ENCODE data around the gene SUSD5.

SUSD5 gene

GRCh38 chr3:33145901-33146580 lies 72.6 kb downstream of the SUSD5 start:
- Histone ChIP-seq H3K27ac (ENCODE audit: low read depth, low read length) (no peak overlapping the region), H3K79me2 (ENCODE audit: insufficient read depth, low read length) (no peaks in the 10 kb centered on the region), H3K9me3 (ENCODE audit: insufficient read depth, low read length) (no peaks in the 10 kb centered on the region), H3K27me3 (ENCODE audit: low read length) (no peaks in the 10 kb centered on the region), H2AFZ (ENCODE audit: low read depth, low read length, severe bottlenecking) (no peak overlapping the region), H3F3A (ENCODE audit: insufficient read depth) (no peaks in the 10 kb centered on the region), H3K4me2 (ENCODE audit: low read depth, low read length, poor library complexity, severe bottlenecking) (no peak overlapping the region), H4K20me1 (ENCODE audit: low read depth, low read length) (no peaks in the 10 kb centered on the region), H3K36me3 (ENCODE audit: low read length) (no peaks in the 10 kb centered on the region), H3K9ac (ENCODE audit: low read length) (no peak overlapping the region), H3K4me3 (ENCODE audit: insufficient read depth, low read length, poor library complexity, severe bottlenecking) (no peak overlapping the region), H3K9me2 (replicated peaks; ENCODE audit: insufficient read depth, low read length) (no peaks in the 10 kb centered on the region)
- TF ChIP-seq CTCF (IDR thresholded peaks at IDR 0.05; ENCODE audit: insufficient read depth, low read length, poor library complexity, severe bottlenecking), result no peak
- no peak for TF ChIP-seq EZH2phosphoT487 (conservative IDR thresholded peaks at IDR 0.05; ENCODE audit: low read length)

- H3K9me2 ChIP-seq (replicated peaks; ENCODE audit: insufficient read depth, low read length), result no peaks in the 10 kb centered on the region
- H3K27ac ChIP-seq (ENCODE audit: low read depth, low read length), result no peak overlapping the region
- no peak overlapping the region for H3K4me2 ChIP-seq (ENCODE audit: low read depth, low read length, poor library complexity, severe bottlenecking)
- no peaks in the 10 kb centered on the region for H3K36me3 ChIP-seq (ENCODE audit: low read length)
- no peaks in the 10 kb centered on the region for H3K79me2 ChIP-seq (ENCODE audit: insufficient read depth, low read length)
- TF ChIP-seq EZH2phosphoT487 (conservative IDR thresholded peaks at IDR 0.05; ENCODE audit: low read length) (no peak), CTCF (IDR thresholded peaks at IDR 0.05; ENCODE audit: insufficient read depth, low read length, poor library complexity, severe bottlenecking) (no peak)
- no peaks in the 10 kb centered on the region for H3K9me3 ChIP-seq (ENCODE audit: insufficient read depth, low read length)
- no peak overlapping the region for H3K4me3 ChIP-seq (ENCODE audit: insufficient read depth, low read length, poor library complexity, severe bottlenecking)
- no peak overlapping the region for H3K9ac ChIP-seq (ENCODE audit: low read length)
- no peaks in the 10 kb centered on the region for H3F3A ChIP-seq (ENCODE audit: insufficient read depth)
- no peaks in the 10 kb centered on the region for H4K20me1 ChIP-seq (ENCODE audit: low read depth, low read length)
- no peak overlapping the region for H2AFZ ChIP-seq (ENCODE audit: low read depth, low read length, severe bottlenecking)
- H3K27me3 ChIP-seq (ENCODE audit: low read length), result no peaks in the 10 kb centered on the region
Measured at GRCh38 chr3:33145221-33145900, 73.2 kb downstream of the SUSD5 start.

DNA sequence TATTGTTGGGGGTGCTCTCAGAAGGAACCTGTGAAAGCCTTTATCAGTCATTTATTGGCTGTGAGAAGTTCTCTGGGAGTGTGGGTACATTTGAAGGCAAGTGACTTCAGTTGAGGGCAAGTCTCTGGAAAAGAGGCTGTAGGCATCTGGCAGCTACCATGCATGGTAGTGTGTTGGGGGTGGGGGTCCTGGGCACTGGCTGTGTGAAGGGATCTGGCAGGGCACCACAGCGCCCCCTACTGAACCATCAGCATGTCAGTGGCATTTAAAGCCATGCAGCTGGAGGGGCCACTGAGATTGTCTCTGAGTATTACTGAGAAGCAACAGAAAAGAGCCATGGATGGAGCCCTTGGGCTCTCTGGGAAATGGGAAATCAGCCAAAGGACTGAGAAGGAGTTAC lies 74.2 kb downstream of the SUSD5 start:
- Histone ChIP-seq H3K4me3 (ENCODE audit: insufficient read depth, low read length, poor library complexity, severe bottlenecking) (no peak overlapping the region), H2AFZ (ENCODE audit: low read depth, low read length, severe bottlenecking) (no peak overlapping the region), H3K27ac (ENCODE audit: low read depth, low read length) (no peak overlapping the region), H3K27me3 (ENCODE audit: low read length) (no peaks in the 10 kb centered on the region), H3K4me2 (ENCODE audit: low read depth, low read length, poor library complexity, severe bottlenecking) (no peak overlapping the region), H3K9me2 (replicated peaks; ENCODE audit: insufficient read depth, low read length) (no peaks in the 10 kb centered on the region), H3F3A (ENCODE audit: insufficient read depth) (peaks cover 5% of the 10 kb centered on the region; the same call in 1 of the 2 replicates), H3K79me2 (ENCODE audit: insufficient read depth, low read length) (no peaks in the 10 kb centered on the region), H4K20me1 (ENCODE audit: low read depth, low read length) (no peaks in the 10 kb centered on the region), H3K9ac (ENCODE audit: low read length) (no peak overlapping the region), H3K9me3 (ENCODE audit: insufficient read depth, low read length) (no peaks in the 10 kb centered on the region), H3K36me3 (ENCODE audit: low read length) (no peaks in the 10 kb centered on the region)
- no peak for TF ChIP-seq EZH2phosphoT487 (conservative IDR thresholded peaks at IDR 0.05; ENCODE audit: low read length)
- TF ChIP-seq CTCF (IDR thresholded peaks at IDR 0.05; ENCODE audit: insufficient read depth, low read length, poor library complexity, severe bottlenecking), result peak; percentile 80

All from SU-DHL-6 (cell line).